ENCODE results near the gene PPM1E.

The PPM1E gene

GRCh38 chr17:59002126-59002525, 246.5 kb downstream of the PPM1E start:
- no peak overlapping the region for H3K4me3 ChIP-seq (replicated peaks in 1 of 2; ENCODE audit: low read depth in 2 of 2, low read length in 2 of 2)
- TF ChIP-seq, protein P1, sequence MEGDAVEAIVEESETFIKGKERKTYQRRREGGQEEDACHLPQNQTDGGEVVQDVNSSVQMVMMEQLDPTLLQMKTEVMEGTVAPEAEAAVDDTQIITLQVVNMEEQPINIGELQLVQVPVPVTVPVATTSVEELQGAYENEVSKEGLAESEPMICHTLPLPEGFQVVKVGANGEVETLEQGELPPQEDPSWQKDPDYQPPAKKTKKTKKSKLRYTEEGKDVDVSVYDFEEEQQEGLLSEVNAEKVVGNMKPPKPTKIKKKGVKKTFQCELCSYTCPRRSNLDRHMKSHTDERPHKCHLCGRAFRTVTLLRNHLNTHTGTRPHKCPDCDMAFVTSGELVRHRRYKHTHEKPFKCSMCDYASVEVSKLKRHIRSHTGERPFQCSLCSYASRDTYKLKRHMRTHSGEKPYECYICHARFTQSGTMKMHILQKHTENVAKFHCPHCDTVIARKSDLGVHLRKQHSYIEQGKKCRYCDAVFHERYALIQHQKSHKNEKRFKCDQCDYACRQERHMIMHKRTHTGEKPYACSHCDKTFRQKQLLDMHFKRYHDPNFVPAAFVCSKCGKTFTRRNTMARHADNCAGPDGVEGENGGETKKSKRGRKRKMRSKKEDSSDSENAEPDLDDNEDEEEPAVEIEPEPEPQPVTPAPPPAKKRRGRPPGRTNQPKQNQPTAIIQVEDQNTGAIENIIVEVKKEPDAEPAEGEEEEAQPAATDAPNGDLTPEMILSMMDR (IDR thresholded peaks at IDR 0.05; ENCODE audit: low read depth, low read length): no peak
- DNase-seq (ENCODE audit: low read depth in 2 of 2): no peak

GRCh38 chr17:59002848-59003247, 247.2 kb downstream of the PPM1E start:
- DNase-seq (ENCODE audit: low read depth in 2 of 2): peak in 1 of 2 donors; percentile 32
- TF ChIP-seq, protein P1 (IDR thresholded peaks at IDR 0.05; ENCODE audit: low read depth, low read length): no peak
- H3K4me3 ChIP-seq (replicated peaks in 1 of 2; ENCODE audit: low read depth in 2 of 2, low read length in 2 of 2): no peak overlapping the region

GRCh38 chr17:59003860-59004259, 248.2 kb downstream of the PPM1E start:
- H3K4me3 ChIP-seq (replicated peaks in 1 of 2; ENCODE audit: low read depth in 2 of 2, low read length in 2 of 2): no peak overlapping the region
- TF ChIP-seq, protein P1 (IDR thresholded peaks at IDR 0.05; ENCODE audit: low read depth, low read length): no peak
- DNase-seq (ENCODE audit: low read depth in 2 of 2): no peak

DNA sequence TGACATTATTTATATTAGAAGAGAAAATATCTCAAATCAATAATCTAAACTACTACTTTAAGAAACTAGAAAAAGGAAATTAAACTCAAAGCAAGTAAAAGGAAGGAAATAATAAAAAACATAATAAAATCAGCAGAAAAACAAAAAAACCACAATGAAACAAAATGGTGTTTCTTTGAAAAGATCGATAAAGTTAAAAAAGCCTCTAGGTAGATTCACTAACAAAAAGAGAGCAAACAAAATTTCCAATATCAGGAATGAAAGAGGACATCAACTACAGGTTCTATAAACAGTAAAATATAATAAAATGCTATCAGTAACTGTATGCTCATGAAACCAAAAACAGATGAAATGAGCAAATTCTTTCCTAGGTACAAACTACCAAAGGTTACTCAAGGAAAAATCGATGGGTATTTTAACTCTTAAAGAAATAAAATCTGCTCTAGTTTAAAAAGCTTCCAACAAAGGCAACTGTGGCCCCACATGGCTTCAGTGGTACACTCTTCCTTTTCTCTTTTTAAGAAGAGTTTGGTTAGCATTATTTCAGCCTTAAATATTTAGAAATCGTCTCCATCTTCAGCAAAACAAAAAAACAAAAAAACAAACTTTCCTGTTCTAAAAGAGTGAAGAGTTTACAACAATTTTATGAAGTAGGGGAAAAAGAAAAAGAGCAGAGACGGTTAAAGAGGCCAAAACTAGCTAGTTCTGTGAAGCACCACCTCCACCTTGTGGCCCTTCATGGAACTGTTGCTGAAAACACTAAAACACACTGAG, 248.9 kb downstream of the PPM1E start:
- no peak overlapping the region for H3K4me3 ChIP-seq (replicated peaks in 1 of 2; ENCODE audit: low read depth in 2 of 2, low read length in 2 of 2)
- TF ChIP-seq, protein P1 (IDR thresholded peaks at IDR 0.05; ENCODE audit: low read depth, low read length): peak; percentile 93
- peak; percentile 74 to 78 for DNase-seq (ENCODE audit: low read depth in 2 of 2)

DNA sequence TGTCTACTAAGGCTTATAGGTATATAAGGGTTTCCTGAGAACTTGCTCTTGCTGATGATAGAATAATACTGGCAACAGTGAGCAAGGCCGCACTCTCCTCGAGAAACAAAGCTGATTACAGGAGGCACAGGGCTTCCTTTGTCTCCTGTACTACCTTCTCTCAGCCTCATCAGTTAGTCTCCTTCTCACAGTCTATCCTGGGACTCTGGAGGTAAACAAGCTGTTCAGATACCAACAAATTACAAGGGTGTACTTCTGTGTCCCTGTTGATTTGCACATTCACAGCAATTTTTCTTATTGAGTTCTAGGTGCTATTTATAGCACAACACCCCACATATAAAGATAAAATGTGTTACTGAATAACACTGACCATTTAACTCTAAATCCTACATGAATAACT, 252.3 kb downstream of the PPM1E start:
- no peak overlapping the region for H3K4me3 ChIP-seq (replicated peaks in 1 of 2; ENCODE audit: low read depth in 2 of 2, low read length in 2 of 2)
- DNase-seq (ENCODE audit: low read depth in 2 of 2): no peak
- TF ChIP-seq, protein P1 (IDR thresholded peaks at IDR 0.05; ENCODE audit: low read depth, low read length): no peak

GRCh38 chr17:59008737-59009136, 253.1 kb downstream of the PPM1E start:
- DNase-seq (ENCODE audit: low read depth in 2 of 2): no peak
- TF ChIP-seq, protein P1 (IDR thresholded peaks at IDR 0.05; ENCODE audit: low read depth, low read length): no peak
- no peak overlapping the region for H3K4me3 ChIP-seq (replicated peaks in 1 of 2; ENCODE audit: low read depth in 2 of 2, low read length in 2 of 2)

DNA sequence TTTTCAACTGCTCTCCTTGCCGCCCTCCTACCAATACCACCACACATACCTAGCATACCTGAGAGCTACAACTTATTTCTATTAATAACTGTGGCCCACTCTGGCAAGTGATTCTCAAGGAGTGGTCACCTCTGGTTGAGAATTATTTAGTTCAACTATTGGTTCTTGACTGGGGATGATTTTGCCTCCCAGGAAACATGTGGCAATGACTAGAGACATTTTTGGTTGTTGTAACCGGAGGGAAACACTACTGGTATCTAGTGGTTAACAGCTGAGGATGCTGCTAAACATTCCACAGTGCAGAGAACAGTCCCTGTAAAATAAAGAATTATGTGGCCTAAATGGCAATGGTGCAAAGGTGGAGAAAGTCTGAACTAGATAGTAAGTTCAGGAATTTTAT, 254.4 kb downstream of the PPM1E start:
- TF ChIP-seq, protein P1 (IDR thresholded peaks at IDR 0.05; ENCODE audit: low read depth, low read length): no peak
- H3K4me3 ChIP-seq (replicated peaks in 1 of 2; ENCODE audit: low read depth in 2 of 2, low read length in 2 of 2): no peak overlapping the region
- DNase-seq (ENCODE audit: low read depth in 2 of 2): no peak
